Activated CD8-positive, alpha-beta T cell treated with anti-CD3 and anti-CD28 coated beads for 36 hours (primary cell): ENCODE data around the gene LRRC4B. TPM values are rescaled to one million over a fixed set of nuclear protein-coding genes. Genes with fewer than 3 reads are reported as not detected.

Experiments
- ATAC-seq: fragments of 200-7000 bp; cut with Tn5 transposase; one replicate; pipeline ENCODE4 v1.10.0; 2021; ENCODE audit warnings: mild to moderate bottlenecking, moderate library complexity
- CTCF ChIA-PET: fragments of 350-600 bp; sonication (Branson Sonifier 250); formaldehyde crosslinking; loops from one replicate; lab custom pipeline; 2021; ENCODE audit warnings: antibody characterized with exemption; lab: Charles Lee
- POLR2A ChIA-PET: fragments of 350-600 bp; sonication (Branson Sonifier 250); formaldehyde crosslinking; loops from one replicate; lab custom pipeline; 2021; ENCODE audit warnings: antibody characterized with exemption; lab: Charles Lee
- DNase-seq: peaks from one replicate; pipeline ENCODE4 v3.0.0-alpha.2; 2020
- H3K27ac Mint-ChIP-seq: one replicate; pipeline ENCODE4 v1.8.0; 2021; ENCODE audit warnings: mild to moderate bottlenecking, mixed read lengths
- H3K27me3 Mint-ChIP-seq: one replicate; pipeline ENCODE4 v1.8.0; 2021; ENCODE audit warnings: mixed read lengths
- H3K36me3 Mint-ChIP-seq: one replicate; pipeline ENCODE4 v1.8.0; 2021; ENCODE audit warnings: low read depth, mixed read lengths
- H3K4me1 Mint-ChIP-seq: one replicate; pipeline ENCODE4 v1.8.0; 2021; ENCODE audit warnings: low read depth, mixed read lengths
- H3K4me3 Mint-ChIP-seq: one replicate; pipeline ENCODE4 v1.8.0; 2021; ENCODE audit warnings: mild to moderate bottlenecking, moderate library complexity, mixed read lengths
- H3K9me3 Mint-ChIP-seq: one replicate; pipeline ENCODE4 v1.8.0; 2021; ENCODE audit warnings: mixed read lengths
- CTCF ChIP-seq: fragments of 200-600 bp; IDR thresholded peaks from one replicate; pipeline ENCODE4 v1.8.0; 2022; ENCODE audit warnings: antibody characterized with exemption, mild to moderate bottlenecking
- intact Hi-C: fragments of 100-400 bp; cut with micrococcal nuclease; formaldehyde crosslinking; loops from one replicate; pipeline ENCODE4 v1.10.0; 2022
- total RNA-seq, 2 experiments: library from RNA; stranded (reverse); gene quantifications; one replicate each; pipeline ENCODE4 v1.2.3, GENCODE V29; 2021

Gene LRRC4B
- total RNA-seq, 2 experiments from 2014 or later, result not detected

- no peak for ATAC-seq
- intact Hi-C loops, result no loop called here
- POLR2A ChIA-PET, result no interaction called here
- CTCF ChIA-PET, result no interaction called here
- no peak for TF ChIP-seq CTCF
- Mint-ChIP-seq H3K9me3 (no peaks in the 10 kb centered on the region), H3K27me3 (peaks cover 49% of the 10 kb centered on the region), H3K27ac (no peak overlapping the region), H3K4me1 (peaks cover 3% of the 10 kb centered on the region), H3K4me3 (no peak overlapping the region), H3K36me3 (no peaks in the 10 kb centered on the region)
- DNase-seq, result no peak
Measured at GRCh38 chr19:50551034-50551714, 17.1 kb downstream of the LRRC4B start.

GRCh38 chr19:50550594-50550966, 17.7 kb downstream of the LRRC4B start:
- TF ChIP-seq CTCF, result no peak
- H3K27ac Mint-ChIP-seq, result no peak overlapping the region
- CTCF ChIA-PET, result no interaction called here
- DNase-seq, result no peak
- H3K36me3 Mint-ChIP-seq, result no peaks in the 10 kb centered on the region
- peaks cover 3% of the 10 kb centered on the region for H3K4me1 Mint-ChIP-seq
- intact Hi-C loops, result no loop called here
- no peak overlapping the region for H3K4me3 Mint-ChIP-seq
- ATAC-seq, result no peak
- no peaks in the 10 kb centered on the region for H3K9me3 Mint-ChIP-seq
- peaks cover 46% of the 10 kb centered on the region for H3K27me3 Mint-ChIP-seq
- POLR2A ChIA-PET, result no interaction called here

- POLR2A ChIA-PET, result no interaction called here
- Mint-ChIP-seq H3K27me3 (peaks cover 41% of the 10 kb centered on the region), H3K4me3 (no peak overlapping the region), H3K36me3 (no peaks in the 10 kb centered on the region), H3K9me3 (no peaks in the 10 kb centered on the region), H3K4me1 (peaks cover 3% of the 10 kb centered on the region), H3K27ac (no peak overlapping the region)
- CTCF ChIA-PET, result no interaction called here
- ATAC-seq (no peak), DNase-seq (no peak)
- no peak for TF ChIP-seq CTCF
- intact Hi-C loops, result no loop called here
Measured at GRCh38 chr19:50549927-50550593, 18.2 kb downstream of the LRRC4B start.

- TF ChIP-seq CTCF, result no peak
- no peaks in the 10 kb centered on the region for H3K36me3 Mint-ChIP-seq
- intact Hi-C loops, result no loop called here
- no peak for DNase-seq
- no peaks in the 10 kb centered on the region for H3K9me3 Mint-ChIP-seq
- H3K27me3 Mint-ChIP-seq, result peaks cover 37% of the 10 kb centered on the region
- CTCF ChIA-PET, result interaction anchor here (1.2 kb wide), 1 partner anchor 11 kb away, joined by 3 read pairs; no protein-coding TSS in a partner anchor
- ATAC-seq, result no peak
- peaks cover 3% of the 10 kb centered on the region for H3K4me1 Mint-ChIP-seq
- H3K27ac Mint-ChIP-seq, result no peak overlapping the region
- no peak overlapping the region for H3K4me3 Mint-ChIP-seq
- POLR2A ChIA-PET, result no interaction called here
Measured at GRCh38 chr19:50549059-50549926, 18.9 kb downstream of the LRRC4B start.
